WTC11 (cell line): ENCODE measurements around the gene HIF1A. TPM values are rescaled to one million over a fixed set of nuclear protein-coding genes. Genes with fewer than 3 reads are reported as not detected.

Source experiments
- ATAC-seq: fragments of 200-7000 bp; cut with Tn5 transposase; 2 replicates; pipeline ENCODE4 v1.10.0; 2021; ENCODE audit warnings: mild to moderate bottlenecking, moderate library complexity
- CTCF ChIA-PET: fragments of 300-600 bp; sonication (Branson Sonifier 250); formaldehyde crosslinking; loops from one replicate; lab custom pipeline; 2021; ENCODE audit warnings: antibody characterized with exemption; lab: Charles Lee
- POLR2A ChIA-PET: fragments of 350-600 bp; sonication (Branson Sonifier 250); formaldehyde crosslinking; loops from one replicate; lab custom pipeline; 2021; ENCODE audit warnings: antibody characterized with exemption; lab: Charles Lee
- DNase-seq: peaks from one replicate; pipeline ENCODE4 v3.0.0; 2021; ENCODE audit warnings: low spot score
- H3K27ac Mint-ChIP-seq: 2 replicates; pipeline ENCODE4 v1.8.0; 2021; ENCODE audit warnings: mixed read lengths
- H3K27me3 Mint-ChIP-seq: 2 replicates; pipeline ENCODE4 v1.8.0; 2021; ENCODE audit warnings: low read depth, mild to moderate bottlenecking, moderate library complexity, mixed read lengths
- H3K36me3 Mint-ChIP-seq: 2 replicates; pipeline ENCODE4 v1.8.0; 2021; ENCODE audit warnings: mixed read lengths
- H3K4me1 Mint-ChIP-seq: 2 replicates; pipeline ENCODE4 v1.8.0; 2022; ENCODE audit warnings: mixed read lengths
- H3K4me3 Mint-ChIP-seq: 2 replicates; pipeline ENCODE4 v1.8.0; 2021; ENCODE audit warnings: mild to moderate bottlenecking, moderate library complexity, mixed read lengths
- H3K9me3 Mint-ChIP-seq: 2 replicates; pipeline ENCODE4 v1.8.0; 2021; ENCODE audit warnings: mixed read lengths
- CDX4 ChIP-seq: fragments of 250-450 bp; sonication (Bioruptor Pico); IDR thresholded peaks from 2 replicates; pipeline ENCODE4 v1.9.0; 2021; ENCODE audit warnings: moderate library complexity, mild to moderate bottlenecking, inconsistent platforms, borderline replicate concordance
- CREB1 ChIP-seq: sonication (generic); formaldehyde crosslinking; IDR thresholded peaks from 2 replicates; pipeline ENCODE4 v1.8.0; 2023; ENCODE audit warnings: mild to moderate bottlenecking, missing genetic modification reagents
- E2F4 ChIP-seq: sonication (generic); formaldehyde crosslinking; IDR thresholded peaks from 2 replicates; pipeline ENCODE4 v1.8.1; 2022; ENCODE audit warnings: low read depth, mild to moderate bottlenecking, moderate library complexity, missing genetic modification reagents, borderline replicate concordance
- ESRRA ChIP-seq: sonication (generic); formaldehyde crosslinking; IDR thresholded peaks from 2 replicates; pipeline ENCODE4 v1.8.1; 2022; ENCODE audit warnings: mild to moderate bottlenecking, missing genetic modification reagents, borderline replicate concordance
- GRHL2 ChIP-seq: fragments of 250-450 bp; sonication (Bioruptor Pico); IDR thresholded peaks from 2 replicates; pipeline ENCODE4 v1.8.0; 2022; ENCODE audit warnings: mild to moderate bottlenecking, moderate library complexity; ENCODE audit not compliant: insufficient replicate concordance, severe bottlenecking
- GTF2I ChIP-seq: fragments of 250-450 bp; sonication (Bioruptor Pico); conservative IDR thresholded peaks from 2 replicates; pipeline ENCODE4 v1.4.0; 2021; ENCODE audit warnings: mild to moderate bottlenecking
- JAZF1 ChIP-seq: fragments of 250-450 bp; sonication (Bioruptor Pico); IDR thresholded peaks from 2 replicates; pipeline ENCODE4 v1.9.0; 2021; ENCODE audit warnings: moderate library complexity, mild to moderate bottlenecking, inconsistent platforms
- NR1H2 ChIP-seq: sonication (generic); formaldehyde crosslinking; IDR thresholded peaks from 2 replicates; pipeline ENCODE4 v1.9.0; 2021; ENCODE audit warnings: mild to moderate bottlenecking, moderate library complexity, missing genetic modification reagents
- SMAD3 ChIP-seq: sonication (generic); formaldehyde crosslinking; IDR thresholded peaks from 2 replicates; pipeline ENCODE4 v1.8.0; 2022; ENCODE audit warnings: missing genetic modification reagents, mild to moderate bottlenecking, borderline replicate concordance
- STAT6 ChIP-seq: sonication (generic); formaldehyde crosslinking; conservative IDR thresholded peaks from 2 replicates; pipeline ENCODE4 v1.8.1; 2023; ENCODE audit warnings: mild to moderate bottlenecking, low read depth, missing genetic modification reagents, moderate library complexity
- TCF7 ChIP-seq: sonication (generic); formaldehyde crosslinking; IDR thresholded peaks from 2 replicates; pipeline ENCODE4 v1.8.0; 2022; ENCODE audit warnings: mild to moderate bottlenecking, low read depth, missing genetic modification reagents, moderate library complexity
- TP53 ChIP-seq: sonication (generic); formaldehyde crosslinking; IDR thresholded peaks from 2 replicates; pipeline ENCODE4 v1.8.1; 2023; ENCODE audit warnings: mild to moderate bottlenecking, missing genetic modification reagents
- USF2 ChIP-seq: sonication (generic); formaldehyde crosslinking; IDR thresholded peaks from 2 replicates; pipeline ENCODE4 v1.8.1; 2023; ENCODE audit warnings: mild to moderate bottlenecking, missing genetic modification reagents, moderate library complexity
- total RNA-seq: library from RNA; stranded (reverse); gene quantifications from 3 replicates; pipeline ENCODE4 v1.2.3, GENCODE V29; 2021
- TF ChIP-seq, protein P1 (sequence below): sonication (generic); formaldehyde crosslinking; IDR thresholded peaks from 2 replicates; pipeline ENCODE4 v1.8.0; 2022; ENCODE audit warnings: missing genetic modification reagents
- TF ChIP-seq, protein P2 (sequence below): sonication (generic); formaldehyde crosslinking; conservative IDR thresholded peaks from 2 replicates; pipeline ENCODE4 v1.8.1; 2022; ENCODE audit warnings: mild to moderate bottlenecking, missing genetic modification reagents
- TF ChIP-seq, protein P3 (sequence below): fragments of 250-450 bp; sonication (Bioruptor Pico); IDR thresholded peaks from 2 replicates; pipeline ENCODE4 v1.9.0; 2021; ENCODE audit warnings: mild to moderate bottlenecking, borderline replicate concordance

Gene HIF1A
- total RNA-seq, 1 experiment from 2014 or later, result 165 TPM

GRCh38 chr14:61670576-61670975 is 24.7 kb upstream of the HIF1A start (continued):
- no peak for TF ChIP-seq STAT6 (CRISPR knock-in tag)

GRCh38 chr14:61671082-61671481 is 24.2 kb upstream of the HIF1A start:
- Mint-ChIP-seq H3K4me1 (peaks cover 16% of the 10 kb centered on the region), H3K36me3 (no peaks in the 10 kb centered on the region), H3K27me3 (no peaks in the 10 kb centered on the region), H3K27ac (no peak overlapping the region), H3K4me3 (no peak overlapping the region), H3K9me3 (no peaks in the 10 kb centered on the region)
- ATAC-seq (no peak), DNase-seq (no peak)
- POLR2A ChIA-PET, result no interaction called here
- no peak for TF ChIP-seq USF2 (CRISPR knock-in tag)
- no peak for TF ChIP-seq CREB1 (CRISPR knock-in tag)
- TF ChIP-seq SMAD3 (CRISPR knock-in tag), result no peak
- TF ChIP-seq, protein P1, sequence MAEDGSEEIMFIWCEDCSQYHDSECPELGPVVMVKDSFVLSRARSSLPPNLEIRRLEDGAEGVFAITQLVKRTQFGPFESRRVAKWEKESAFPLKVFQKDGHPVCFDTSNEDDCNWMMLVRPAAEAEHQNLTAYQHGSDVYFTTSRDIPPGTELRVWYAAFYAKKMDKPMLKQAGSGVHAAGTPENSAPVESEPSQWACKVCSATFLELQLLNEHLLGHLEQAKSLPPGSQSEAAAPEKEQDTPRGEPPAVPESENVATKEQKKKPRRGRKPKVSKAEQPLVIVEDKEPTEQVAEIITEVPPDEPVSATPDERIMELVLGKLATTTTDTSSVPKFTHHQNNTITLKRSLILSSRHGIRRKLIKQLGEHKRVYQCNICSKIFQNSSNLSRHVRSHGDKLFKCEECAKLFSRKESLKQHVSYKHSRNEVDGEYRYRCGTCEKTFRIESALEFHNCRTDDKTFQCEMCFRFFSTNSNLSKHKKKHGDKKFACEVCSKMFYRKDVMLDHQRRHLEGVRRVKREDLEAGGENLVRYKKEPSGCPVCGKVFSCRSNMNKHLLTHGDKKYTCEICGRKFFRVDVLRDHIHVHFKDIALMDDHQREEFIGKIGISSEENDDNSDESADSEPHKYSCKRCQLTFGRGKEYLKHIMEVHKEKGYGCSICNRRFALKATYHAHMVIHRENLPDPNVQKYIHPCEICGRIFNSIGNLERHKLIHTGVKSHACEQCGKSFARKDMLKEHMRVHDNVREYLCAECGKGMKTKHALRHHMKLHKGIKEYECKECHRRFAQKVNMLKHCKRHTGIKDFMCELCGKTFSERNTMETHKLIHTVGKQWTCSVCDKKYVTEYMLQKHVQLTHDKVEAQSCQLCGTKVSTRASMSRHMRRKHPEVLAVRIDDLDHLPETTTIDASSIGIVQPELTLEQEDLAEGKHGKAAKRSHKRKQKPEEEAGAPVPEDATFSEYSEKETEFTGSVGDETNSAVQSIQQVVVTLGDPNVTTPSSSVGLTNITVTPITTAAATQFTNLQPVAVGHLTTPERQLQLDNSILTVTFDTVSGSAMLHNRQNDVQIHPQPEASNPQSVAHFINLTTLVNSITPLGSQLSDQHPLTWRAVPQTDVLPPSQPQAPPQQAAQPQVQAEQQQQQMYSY (CRISPR knock-in tag), result no peak
- no peak for TF ChIP-seq TCF7
- TF ChIP-seq JAZF1 (CRISPR knock-in tag), result no peak
- TF ChIP-seq CDX4, result no peak
- TF ChIP-seq, protein P2, sequence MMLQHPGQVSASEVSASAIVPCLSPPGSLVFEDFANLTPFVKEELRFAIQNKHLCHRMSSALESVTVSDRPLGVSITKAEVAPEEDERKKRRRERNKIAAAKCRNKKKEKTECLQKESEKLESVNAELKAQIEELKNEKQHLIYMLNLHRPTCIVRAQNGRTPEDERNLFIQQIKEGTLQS (CRISPR knock-in tag), result no peak
- TF ChIP-seq GTF2I (CRISPR knock-in tag), result no peak
- TF ChIP-seq E2F4 (CRISPR knock-in tag), result no peak
- TF ChIP-seq ESRRA (CRISPR knock-in tag), result no peak
- TF ChIP-seq, protein P3, sequence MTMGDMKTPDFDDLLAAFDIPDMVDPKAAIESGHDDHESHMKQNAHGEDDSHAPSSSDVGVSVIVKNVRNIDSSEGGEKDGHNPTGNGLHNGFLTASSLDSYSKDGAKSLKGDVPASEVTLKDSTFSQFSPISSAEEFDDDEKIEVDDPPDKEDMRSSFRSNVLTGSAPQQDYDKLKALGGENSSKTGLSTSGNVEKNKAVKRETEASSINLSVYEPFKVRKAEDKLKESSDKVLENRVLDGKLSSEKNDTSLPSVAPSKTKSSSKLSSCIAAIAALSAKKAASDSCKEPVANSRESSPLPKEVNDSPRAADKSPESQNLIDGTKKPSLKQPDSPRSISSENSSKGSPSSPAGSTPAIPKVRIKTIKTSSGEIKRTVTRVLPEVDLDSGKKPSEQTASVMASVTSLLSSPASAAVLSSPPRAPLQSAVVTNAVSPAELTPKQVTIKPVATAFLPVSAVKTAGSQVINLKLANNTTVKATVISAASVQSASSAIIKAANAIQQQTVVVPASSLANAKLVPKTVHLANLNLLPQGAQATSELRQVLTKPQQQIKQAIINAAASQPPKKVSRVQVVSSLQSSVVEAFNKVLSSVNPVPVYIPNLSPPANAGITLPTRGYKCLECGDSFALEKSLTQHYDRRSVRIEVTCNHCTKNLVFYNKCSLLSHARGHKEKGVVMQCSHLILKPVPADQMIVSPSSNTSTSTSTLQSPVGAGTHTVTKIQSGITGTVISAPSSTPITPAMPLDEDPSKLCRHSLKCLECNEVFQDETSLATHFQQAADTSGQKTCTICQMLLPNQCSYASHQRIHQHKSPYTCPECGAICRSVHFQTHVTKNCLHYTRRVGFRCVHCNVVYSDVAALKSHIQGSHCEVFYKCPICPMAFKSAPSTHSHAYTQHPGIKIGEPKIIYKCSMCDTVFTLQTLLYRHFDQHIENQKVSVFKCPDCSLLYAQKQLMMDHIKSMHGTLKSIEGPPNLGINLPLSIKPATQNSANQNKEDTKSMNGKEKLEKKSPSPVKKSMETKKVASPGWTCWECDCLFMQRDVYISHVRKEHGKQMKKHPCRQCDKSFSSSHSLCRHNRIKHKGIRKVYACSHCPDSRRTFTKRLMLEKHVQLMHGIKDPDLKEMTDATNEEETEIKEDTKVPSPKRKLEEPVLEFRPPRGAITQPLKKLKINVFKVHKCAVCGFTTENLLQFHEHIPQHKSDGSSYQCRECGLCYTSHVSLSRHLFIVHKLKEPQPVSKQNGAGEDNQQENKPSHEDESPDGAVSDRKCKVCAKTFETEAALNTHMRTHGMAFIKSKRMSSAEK (CRISPR knock-in tag), result no peak
- no peak for TF ChIP-seq NR1H2 (CRISPR knock-in tag)
- no peak for TF ChIP-seq GRHL2 (CRISPR knock-in tag)
- TF ChIP-seq TP53 (CRISPR knock-in tag), result no peak
- CTCF ChIA-PET, result no interaction called here
